ENCODE data around the gene ZNF335.
A peak's percentile ranks its signal among the peaks of the same experiment; 100 is the strongest.

The ZNF335 gene

GRCh38 chr20:45964006-45964400 is 8.0 kb downstream of the ZNF335 start:
- Histone ChIP-seq H3K4me2 (ENCODE audit: insufficient read depth, low read length) (no peak overlapping the region), H3K4me1 (ENCODE audit: insufficient read depth, low read length) (peaks cover 3% of the 10 kb centered on the region), H3K36me3 (ENCODE audit: insufficient read depth, low read length) (peaks cover 86% of the 10 kb centered on the region), H3K27ac (ENCODE audit: low read length) (no peak overlapping the region), H3K9me3 (ENCODE audit: insufficient read depth, low read length, severe bottlenecking) (no peaks in the 10 kb centered on the region), H3K4me3 (ENCODE audit: low read depth in 1 of 2, low read length in 2 of 2) (no peak overlapping the region), H3K9ac (ENCODE audit: low read depth, low read length) (no peak overlapping the region), H3K27me3 (ENCODE audit: insufficient read depth, low read length, poor library complexity) (no peaks in the 10 kb centered on the region), H3K79me2 (ENCODE audit: insufficient read depth, low read length) (peaks cover 7% of the 10 kb centered on the region; the same call in 1 of the 2 replicates), H2AFZ (ENCODE audit: low read depth, low read length) (no peak overlapping the region), H4K20me1 (ENCODE audit: insufficient read depth, low read length) (peaks cover 4% of the 10 kb centered on the region; the same call in 1 of the 2 replicates)
- TF ChIP-seq CTCF (IDR thresholded peaks at IDR 0.05; ENCODE audit: borderline replicate concordance, extremely low read depth, low read length, poor library complexity, severe bottlenecking) (no peak), EZH2 (IDR thresholded peaks at IDR 0.05; ENCODE audit: borderline replicate concordance, low read depth, low read length, severe bottlenecking) (no peak)
- ATAC-seq (ENCODE audit: insufficient read depth, low read depth), result no peak
- DNase-seq, result no peak

- no peaks in the 10 kb centered on the region for H3K9me3 ChIP-seq (ENCODE audit: insufficient read depth, low read length, severe bottlenecking)
- H4K20me1 ChIP-seq (ENCODE audit: insufficient read depth, low read length), result peaks cover 4% of the 10 kb centered on the region; the same call in 1 of the 2 replicates
- H3K4me3 ChIP-seq (ENCODE audit: low read depth in 1 of 2, low read length in 2 of 2), result no peak overlapping the region
- H3K36me3 ChIP-seq (ENCODE audit: insufficient read depth, low read length), result peaks cover 86% of the 10 kb centered on the region
- TF ChIP-seq CTCF (IDR thresholded peaks at IDR 0.05; ENCODE audit: borderline replicate concordance, extremely low read depth, low read length, poor library complexity, severe bottlenecking) (peak; percentile 57), EZH2 (IDR thresholded peaks at IDR 0.05; ENCODE audit: borderline replicate concordance, low read depth, low read length, severe bottlenecking) (no peak)
- H3K4me2 ChIP-seq (ENCODE audit: insufficient read depth, low read length), result no peak overlapping the region
- H3K27me3 ChIP-seq (ENCODE audit: insufficient read depth, low read length, poor library complexity), result no peaks in the 10 kb centered on the region
- ATAC-seq (ENCODE audit: insufficient read depth, low read depth), result peak; percentile 64
- H3K79me2 ChIP-seq (ENCODE audit: insufficient read depth, low read length), result peaks cover under 1% of the 10 kb centered on the region; the same call in 1 of the 2 replicates
- no peaks in the 10 kb centered on the region for H3K4me1 ChIP-seq (ENCODE audit: insufficient read depth, low read length)
- no peak overlapping the region for H3K9ac ChIP-seq (ENCODE audit: low read depth, low read length)
- H2AFZ ChIP-seq (ENCODE audit: low read depth, low read length), result no peak overlapping the region
- no peak for DNase-seq
- no peak overlapping the region for H3K27ac ChIP-seq (ENCODE audit: low read length)
These were observed 8.7 kb downstream of the ZNF335 start for GRCh38 chr20:45963059-45964005.

- ATAC-seq (ENCODE audit: insufficient read depth, low read depth) (no peak), DNase-seq (no peak)
- H3K27me3 ChIP-seq (ENCODE audit: insufficient read depth, low read length, poor library complexity), result no peaks in the 10 kb centered on the region
- H3K4me3 ChIP-seq (ENCODE audit: low read depth in 1 of 2, low read length in 2 of 2), result no peak overlapping the region
- no peak overlapping the region for H2AFZ ChIP-seq (ENCODE audit: low read depth, low read length)
- TF ChIP-seq EZH2 (IDR thresholded peaks at IDR 0.05; ENCODE audit: borderline replicate concordance, low read depth, low read length, severe bottlenecking) (no peak), CTCF (IDR thresholded peaks at IDR 0.05; ENCODE audit: borderline replicate concordance, extremely low read depth, low read length, poor library complexity, severe bottlenecking) (no peak)
- H3K9me3 ChIP-seq (ENCODE audit: insufficient read depth, low read length, severe bottlenecking), result no peaks in the 10 kb centered on the region
- H3K79me2 ChIP-seq (ENCODE audit: insufficient read depth, low read length), result no peaks in the 10 kb centered on the region
- no peaks in the 10 kb centered on the region for H3K4me1 ChIP-seq (ENCODE audit: insufficient read depth, low read length)
- no peak overlapping the region for H3K27ac ChIP-seq (ENCODE audit: low read length)
- H3K9ac ChIP-seq (ENCODE audit: low read depth, low read length), result no peak overlapping the region
- 0 out of 2 replicates have a peak, but pooled peaks cover 4% of the 10 kb centered on the region for H4K20me1 ChIP-seq (ENCODE audit: insufficient read depth, low read length)
- H3K4me2 ChIP-seq (ENCODE audit: insufficient read depth, low read length), result no peak overlapping the region
- peaks cover 86% of the 10 kb centered on the region for H3K36me3 ChIP-seq (ENCODE audit: insufficient read depth, low read length)
These were observed 9.8 kb downstream of the ZNF335 start for GRCh38 chr20:45962031-45962755.

Data from DND-41 (cell line).